H1 (cell line): ENCODE data around the gene RAB22A. TPM values are rescaled to one million over a fixed set of nuclear protein-coding genes. Genes with fewer than 3 reads are reported as not detected.

ENCODE experiments used
- CTCF ChIA-PET: fragments of 300-600 bp; sonication (Branson Sonifier 250); formaldehyde crosslinking; loops from one replicate; lab custom pipeline; 2021; ENCODE audit not compliant: partially characterized antibody; lab: Charles Lee
- POLR2A ChIA-PET: fragments of 300-600 bp; sonication (Branson Sonifier 250); formaldehyde crosslinking; loops from one replicate; lab custom pipeline; 2021; ENCODE audit warnings: inconsistent platforms; ENCODE audit not compliant: partially characterized antibody; lab: Charles Lee
- DNase-seq, 2 experiments: peaks; one replicate each; pipeline versions ENCODE4 v3.0.0 to v3.0.0-alpha.2; 2010 to 2022; ENCODE audit warnings: low spot score in 2 of 2, low read depth in 1 of 2, mixed read lengths in 1 of 2
- FAIRE-seq: peaks from 2 replicates; lab custom pipeline; 2011; peaks lifted over from hg19 to GRCh38; lab: Jason Lieb, UNC
- H2AFZ ChIP-seq: 2 replicates; pipeline ENCODE4 v1.8.1; 2012; ENCODE audit warnings: low read length, inconsistent platforms
- H2AK5ac ChIP-seq: 2 replicates; pipeline ENCODE4 v1.6.1; 2013; ENCODE audit warnings: low read depth, low read length
- H2BK120ac ChIP-seq: replicated peaks from 2 replicates; pipeline ENCODE3; 2013; ENCODE audit warnings: low read depth, low read length, inconsistent platforms
- H2BK12ac ChIP-seq: 2 replicates; pipeline ENCODE4 v1.6.1; 2013; ENCODE audit warnings: low read depth, low read length
- H2BK15ac ChIP-seq: 2 replicates; pipeline ENCODE4 v1.6.1; 2013; ENCODE audit warnings: low read length
- H2BK20ac ChIP-seq: 2 replicates; pipeline ENCODE4 v1.6.1; 2013; ENCODE audit warnings: low read length
- H2BK5ac ChIP-seq: 2 replicates; pipeline ENCODE4 v1.6.1; 2013; ENCODE audit warnings: low read depth, low read length
- H3K14ac ChIP-seq: 2 replicates; pipeline ENCODE4 v1.6.1; 2013; ENCODE audit warnings: inconsistent platforms; ENCODE audit not compliant: insufficient read length
- H3K18ac ChIP-seq: 2 replicates; pipeline ENCODE4 v1.6.1; 2013; ENCODE audit warnings: low read length; ENCODE audit errors: extremely low read depth
- H3K23ac ChIP-seq: 2 replicates; pipeline ENCODE4 v1.6.1; 2013; ENCODE audit warnings: inconsistent platforms; ENCODE audit not compliant: insufficient read length
- H3K23me2 ChIP-seq: 2 replicates; pipeline ENCODE4 v1.6.1; 2013; ENCODE audit warnings: low read depth, low read length
- H3K27ac ChIP-seq: 2 replicates; pipeline ENCODE4 v1.6.1; 2011; ENCODE audit warnings: low read depth, low read length, inconsistent platforms
- H3K27me3 ChIP-seq, 4 experiments: replicated peaks in 1 of 4; 1 replicate in 1 of 4; 2 replicates in 3 of 4; pipeline versions ENCODE4 v1.6.1 to v1.8.1; 2011 to 2013; ENCODE audit warnings: low read length in 3 of 4, mild to moderate bottlenecking in 3 of 4, inconsistent platforms in 2 of 4, mixed read lengths in 2 of 4, moderate library complexity in 1 of 4; ENCODE audit not compliant: control insufficient read depth in 3 of 4, insufficient read depth in 3 of 4; ENCODE audit errors: extremely low read depth in 1 of 4
- H3K36me3 ChIP-seq, 4 experiments: 2 replicates each; pipeline versions ENCODE4 v1.6.1 to v1.8.1; 2011 to 2013; ENCODE audit warnings: mild to moderate bottlenecking in 4 of 4, low read length in 3 of 4, moderate library complexity in 2 of 4, control low read depth in 1 of 4, inconsistent platforms in 1 of 4; ENCODE audit not compliant: insufficient read depth in 4 of 4, control insufficient read depth in 2 of 4
- H3K4ac ChIP-seq: replicated peaks from 2 replicates; pipeline ENCODE3; 2013; ENCODE audit warnings: low read length, low read depth, mixed read lengths, inconsistent platforms; ENCODE audit not compliant: insufficient read length
- H3K4me1 ChIP-seq, 4 experiments: replicated peaks in 1 of 4; 1 replicate in 1 of 4; 2 replicates in 3 of 4; pipeline versions ENCODE4 v1.6.1 to v1.8.1; 2011 to 2013; ENCODE audit warnings: low read length in 3 of 4, inconsistent platforms in 2 of 4, mixed read lengths in 1 of 4; ENCODE audit not compliant: insufficient read depth in 4 of 4, control insufficient read depth in 3 of 4
- H3K4me2 ChIP-seq, 2 experiments: 2 replicates each; pipeline versions ENCODE4 v1.6.1 to v1.8.1; 2011 to 2013; ENCODE audit warnings: low read depth in 2 of 2, low read length in 2 of 2, control low read depth in 1 of 2, inconsistent platforms in 1 of 2, mild to moderate bottlenecking in 1 of 2; ENCODE audit not compliant: insufficient read depth in 1 of 2
- H3K4me3 ChIP-seq, 4 experiments: fragments of 200-600, 300-600 bp in 1 of 4; sonication (generic), shearing (Covaris generic), sonication (Bioruptor Twin) in 1 of 4; 2 replicates each; pipeline versions ENCODE4 v1.5.1 to v1.8.1; 2011 to 2016; ENCODE audit warnings: low read length in 4 of 4, low read depth in 3 of 4, control low read depth in 2 of 4, inconsistent platforms in 2 of 4, mild to moderate bottlenecking in 2 of 4, mixed read lengths in 1 of 4, moderate library complexity in 1 of 4; ENCODE audit not compliant: insufficient read depth in 2 of 4; ENCODE audit errors: extremely low read depth in 1 of 4
- H3K56ac ChIP-seq: replicated peaks from 2 replicates; pipeline ENCODE3; 2013; ENCODE audit warnings: low read depth, mild to moderate bottlenecking, mixed read lengths, low read length, inconsistent platforms; ENCODE audit not compliant: insufficient read length
- H3K79me1 ChIP-seq: 2 replicates; pipeline ENCODE4 v1.6.1; 2013; ENCODE audit warnings: low read depth, low read length, control low read depth
- H3K79me2 ChIP-seq, 2 experiments: 2 replicates each; pipeline versions ENCODE4 v1.6.1 to v1.8.1; 2012 to 2013; ENCODE audit warnings: low read length in 2 of 2, mild to moderate bottlenecking in 2 of 2, inconsistent platforms in 1 of 2; ENCODE audit not compliant: insufficient read depth in 2 of 2, control insufficient read depth in 1 of 2
- H3K9ac ChIP-seq, 4 experiments: replicated peaks in 1 of 4; 1 replicate in 1 of 4; 2 replicates in 3 of 4; pipeline versions ENCODE4 v1.6.1 to v1.8.1; 2011 to 2013; ENCODE audit warnings: low read depth in 3 of 4, low read length in 3 of 4, control low read depth in 2 of 4, mild to moderate bottlenecking in 2 of 4, moderate library complexity in 2 of 4, inconsistent platforms in 1 of 4; ENCODE audit errors: extremely low read depth in 1 of 4
- H3K9me3 ChIP-seq, 2 experiments: 2 replicates each; pipeline versions ENCODE4 v1.6.1 to v1.8.1; 2012 to 2013; ENCODE audit warnings: mild to moderate bottlenecking in 2 of 2, moderate library complexity in 2 of 2, control low read depth in 1 of 2, inconsistent platforms in 1 of 2, low read depth in 1 of 2, low read length in 1 of 2, mixed read lengths in 1 of 2; ENCODE audit not compliant: insufficient read depth in 2 of 2
- H4K20me1 ChIP-seq, 2 experiments: replicated peaks in 1 of 2; 2 replicates each; pipeline versions ENCODE3 to v1.8.1; 2011 to 2013; ENCODE audit warnings: inconsistent platforms in 2 of 2, low read length in 2 of 2, mild to moderate bottlenecking in 1 of 2; ENCODE audit not compliant: insufficient read depth in 2 of 2, control insufficient read depth in 1 of 2
- H4K5ac ChIP-seq: 2 replicates; pipeline ENCODE4 v1.6.1; 2013; ENCODE audit warnings: low read length, low read depth, mixed read lengths, inconsistent platforms; ENCODE audit not compliant: insufficient read length
- H4K8ac ChIP-seq: 2 replicates; pipeline ENCODE4 v1.8.0; 2013; ENCODE audit warnings: mild to moderate bottlenecking, moderate library complexity, low read length, inconsistent platforms; ENCODE audit not compliant: insufficient read depth; ENCODE audit errors: extremely low read depth
- H4K91ac ChIP-seq: replicated peaks from 2 replicates; pipeline ENCODE3; 2013; ENCODE audit warnings: low read length, mixed read lengths, inconsistent platforms; ENCODE audit not compliant: insufficient read length
- ATF2 ChIP-seq: IDR thresholded peaks from 2 replicates; pipeline ENCODE4 v1.6.1; 2012; ENCODE audit warnings: low read length, inconsistent platforms
- CEBPB ChIP-seq: IDR thresholded peaks from 2 replicates; pipeline ENCODE4 v1.6.1; 2012; ENCODE audit warnings: low read depth, low read length
- CHD1 ChIP-seq: IDR thresholded peaks from 2 replicates; pipeline ENCODE4 v1.6.1; 2012; ENCODE audit warnings: low read depth, low read length, improper control_type of control experiment
- CTBP2 ChIP-seq: IDR thresholded peaks from 2 replicates; pipeline ENCODE4 v1.7.0; 2011; ENCODE audit warnings: borderline replicate concordance, mild to moderate bottlenecking, moderate library complexity, mixed read lengths, low read length; ENCODE audit not compliant: insufficient read depth, insufficient read length
- EP300 ChIP-seq, 2 experiments: IDR thresholded peaks; 1 replicate in 1 of 2; 2 replicates in 1 of 2; pipeline ENCODE4 v1.6.1; 2011 to 2012; ENCODE audit warnings: low read depth in 2 of 2, low read length in 2 of 2, mild to moderate bottlenecking in 2 of 2, borderline replicate concordance in 1 of 2, inconsistent platforms in 1 of 2, moderate library complexity in 1 of 2
- GABPA ChIP-seq: IDR thresholded peaks from 2 replicates; pipeline ENCODE4 v1.6.1; 2011; ENCODE audit warnings: mild to moderate bottlenecking, low read length, moderate library complexity, borderline replicate concordance; ENCODE audit not compliant: insufficient read depth
- GTF2F1 ChIP-seq: IDR thresholded peaks from 2 replicates; pipeline ENCODE4 v1.6.1; 2012; ENCODE audit warnings: low read depth, low read length, improper control_type of control experiment, borderline replicate concordance
- NANOG ChIP-seq: IDR thresholded peaks from 2 replicates; pipeline ENCODE4 v1.6.1; 2011; ENCODE audit warnings: low read length, low read depth, mild to moderate bottlenecking, inconsistent platforms; ENCODE audit not compliant: insufficient read depth, poor library complexity, severe bottlenecking
- POU5F1 ChIP-seq: IDR thresholded peaks from 2 replicates; pipeline ENCODE4 v1.6.1; 2011; ENCODE audit warnings: low read depth, mild to moderate bottlenecking, low read length, moderate library complexity
- SIN3A ChIP-seq, 2 experiments: IDR thresholded peaks in 1 of 2; conservative IDR thresholded peaks in 1 of 2; 2 replicates each; pipeline ENCODE4 v1.6.1; 2011 to 2012; ENCODE audit warnings: low read length in 2 of 2, improper control_type of control experiment in 1 of 2, low read depth in 1 of 2, mild to moderate bottlenecking in 1 of 2
- SRF ChIP-seq: IDR thresholded peaks from 2 replicates; pipeline ENCODE4 v1.6.1; 2011; ENCODE audit warnings: mild to moderate bottlenecking, low read depth, low read length, moderate library complexity
- WGBS, 2 experiments: shearing (Covaris generic) in 1 of 2; methylation state at CpG; one replicate each; pipeline versions ENCODE4 v1.1.6 to v1.1.7; 2013 to 2015; ENCODE audit warnings: low lambda C conversion rate in 2 of 2, mixed read lengths in 2 of 2, inconsistent platforms in 1 of 2, low coverage in 1 of 2, missing lambda C conversion rate in 1 of 2; ENCODE audit not compliant: insufficient replicate concordance in 2 of 2, insufficient coverage in 1 of 2, insufficient read length in 1 of 2; ENCODE audit errors: extremely low coverage in 1 of 2, missing lambda C conversion rate in 1 of 2; 5-methylcytosine and 5-hydroxymethylcytosine counted together
- polyA plus RNA-seq, 7 experiments: library from polyadenylated mRNA; depleted of rRNA in 3 of 7; stranded (reverse) in 5 of 7; unstranded in 2 of 7; fragments of >200 nt in 5 of 7; fragments of 200-250 nt in 2 of 7; gene quantifications; 1 replicate in 5 of 7; 2 replicates in 1 of 7; 4 replicates in 1 of 7; pipeline versions ENCODE4 v1.2.1 to v1.2.3, GENCODE V29; 2011 to 2013; ENCODE audit warnings: missing spikeins in 2 of 7, mixed read lengths in 2 of 7
- total RNA-seq: library from RNA; stranded (reverse); fragmentation: NEBNext Ultra II Directional; extraction: Animal tissue kit (Norgen Biotek cat#: 25700); gene quantifications from 2 replicates; pipeline ENCODE4 v1.2.1, GENCODE V29; 2021

The RAB22A gene
- total and polyA plus RNA-seq, 2 of the 8 experiments (the other 6 are each of a cell fraction or from before 2014, with no cell fraction given), result 3.1 to 6.6 TPM

DNA sequence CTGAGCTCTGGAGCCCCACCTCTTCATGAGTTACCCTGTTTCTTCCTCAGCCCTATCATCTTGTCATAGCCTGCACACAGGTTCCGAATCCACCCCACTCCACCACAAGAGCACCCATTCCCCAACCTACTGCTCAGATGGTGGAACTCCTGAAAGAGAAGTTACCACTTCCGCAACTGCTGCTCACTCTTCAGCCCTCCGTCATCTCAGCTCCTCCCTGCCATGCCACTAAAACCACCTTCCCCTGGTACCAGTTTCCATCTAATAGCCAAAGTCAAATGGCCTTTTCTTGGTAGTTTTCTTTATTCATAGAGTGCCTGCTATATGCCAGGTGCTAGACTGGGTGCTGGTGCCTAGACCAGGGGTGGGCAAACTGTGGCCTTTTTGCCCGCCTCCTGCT is 3.9 kb downstream of the RAB22A start:
- POLR2A ChIA-PET, result interaction anchor here (0.6 to 0.9 kb wide), 2 partner anchors 25 to 339 kb away, joined by 3 read pairs; no protein-coding TSS in a partner anchor
- H3K36me3 ChIP-seq, result peaks cover 2 to 25% (median 14%) of the 10 kb centered on the region in 4 experiments; a peak in 7 of 8 replicates
- TF ChIP-seq SIN3A (conservative IDR thresholded peaks at IDR 0.05 in 1 of 2, IDR thresholded peaks at IDR 0.05 in 1 of 2; ENCODE audit: low read depth in 1 of 2, low read length in 2 of 2) (no peak), GTF2F1 (no peak), CTBP2 (no peak), SRF (no peak), CHD1 (no peak), GABPA (no peak), EP300 (IDR thresholded peaks at IDR 0.05; ENCODE audit: borderline replicate concordance in 1 of 2, low read depth in 2 of 2, low read length in 2 of 2) (no peak), POU5F1 (no peak), ATF2 (no peak), CEBPB (no peak), NANOG (no peak)

More for the DNA sequence above, 3.9 kb downstream of the RAB22A start:
- Histone ChIP-seq H4K5ac (no peak overlapping the region), H2AK5ac (no peak overlapping the region), H4K8ac (no peak overlapping the region), H2BK120ac (no peak overlapping the region), H3K56ac (no peak overlapping the region), H3K27ac (no peak overlapping the region), H3K9me3 (no peaks in the 10 kb centered on the region), H3K4me1 (peaks cover 0 to 3% (median 0%) of the 10 kb centered on the region in 4 experiments; a peak in 2 of 7 replicates), H3K79me1 (peaks cover 2% of the 10 kb centered on the region; the same call in 1 of the 2 replicates), H2BK12ac (no peak overlapping the region), H3K4ac (no peak overlapping the region), H3K27me3 (no peaks in the 10 kb centered on the region), H3K9ac (no peak overlapping the region), H3K23ac (no peak overlapping the region), H4K20me1 (no peaks in the 10 kb centered on the region), H3K23me2 (0 out of 2 replicates have a peak, but pooled peaks cover 5% of the 10 kb centered on the region), H3K4me2 (no peak overlapping the region), H3K4me3 (no peak overlapping the region), H4K91ac (no peak overlapping the region), H2BK5ac (no peak overlapping the region), H3K14ac (no peak overlapping the region), H3K18ac (no peak overlapping the region), H2BK15ac (no peak overlapping the region), H2AFZ (no peak overlapping the region), H3K79me2 (peaks cover 0 to 9% of the 10 kb centered on the region in 2 experiments; a peak in 1 of 4 replicates), H2BK20ac (no peak overlapping the region)
- DNase-seq (no peak), FAIRE-seq (no peak)
- WGBS, 2 experiments, result 94% methylated on average over 4 of the region's 4 CpGs; no CpG with 5 or more reads in 1 of the 2 experiments
- CTCF ChIA-PET, result interaction anchor here (0.6 to 1.0 kb wide), 2 partner anchors 8 to 103 kb away, joined by 3 read pairs; no protein-coding TSS in a partner anchor
